H1 (cell line): ENCODE results near the gene TTLL5. TPM values are rescaled to one million over a fixed set of nuclear protein-coding genes. Genes with fewer than 3 reads are reported as not detected.

Source experiments
- polyA plus RNA-seq, 7 experiments: library from polyadenylated mRNA; depleted of rRNA in 3 of 7; stranded (reverse) in 5 of 7; unstranded in 2 of 7; fragments of >200 nt in 5 of 7; fragments of 200-250 nt in 2 of 7; gene quantifications; 1 replicate in 5 of 7; 2 replicates in 1 of 7; 4 replicates in 1 of 7; pipeline versions ENCODE4 v1.2.1 to v1.2.3, GENCODE V29; 2011 to 2013; ENCODE audit warnings: missing spikeins in 2 of 7, mixed read lengths in 2 of 7
- total RNA-seq: library from RNA; stranded (reverse); fragmentation: NEBNext Ultra II Directional; extraction: Animal tissue kit (Norgen Biotek cat#: 25700); gene quantifications from 2 replicates; pipeline ENCODE4 v1.2.1, GENCODE V29; 2021
- TF ChIP-seq, protein P1 (sequence below): fragments of 300-600 bp; sonication (generic); IDR thresholded peaks from 2 replicates; pipeline ENCODE4 v1.7.1; 2012; ENCODE audit warnings: low read length, moderate library complexity, mild to moderate bottlenecking, inconsistent platforms; ENCODE audit not compliant: insufficient replicate concordance
- TF ChIP-seq, protein P2 (sequence below): IDR thresholded peaks from 2 replicates; pipeline ENCODE4 v1.6.1; 2012; ENCODE audit warnings: inconsistent platforms

TTLL5 gene
- total and polyA plus RNA-seq, 2 of the 8 experiments (the other 6 are each of a cell fraction or from before 2014, with no cell fraction given) = 16.1 to 45.9 TPM

DNA sequence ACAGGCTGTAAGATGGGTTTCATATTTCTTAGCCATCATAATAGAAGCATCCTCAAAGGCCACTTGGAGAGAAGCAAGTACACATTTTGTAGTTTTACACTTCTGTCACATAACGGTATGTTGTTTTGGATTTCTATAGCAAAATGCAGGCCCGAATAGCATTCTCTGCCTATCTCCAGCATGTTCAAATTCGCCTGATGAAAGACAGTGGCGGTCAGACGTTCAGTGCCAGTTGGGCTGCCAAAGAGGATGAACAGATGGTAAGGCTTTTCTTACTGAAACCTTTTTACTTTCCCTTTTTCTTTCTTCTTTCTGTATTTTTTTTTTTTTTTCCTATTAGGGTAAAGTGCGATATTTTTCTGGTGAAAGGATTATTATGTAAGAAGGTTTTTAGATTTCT, 110.5 kb downstream of the TTLL5 start (continued):
- TF ChIP-seq, protein P1, sequence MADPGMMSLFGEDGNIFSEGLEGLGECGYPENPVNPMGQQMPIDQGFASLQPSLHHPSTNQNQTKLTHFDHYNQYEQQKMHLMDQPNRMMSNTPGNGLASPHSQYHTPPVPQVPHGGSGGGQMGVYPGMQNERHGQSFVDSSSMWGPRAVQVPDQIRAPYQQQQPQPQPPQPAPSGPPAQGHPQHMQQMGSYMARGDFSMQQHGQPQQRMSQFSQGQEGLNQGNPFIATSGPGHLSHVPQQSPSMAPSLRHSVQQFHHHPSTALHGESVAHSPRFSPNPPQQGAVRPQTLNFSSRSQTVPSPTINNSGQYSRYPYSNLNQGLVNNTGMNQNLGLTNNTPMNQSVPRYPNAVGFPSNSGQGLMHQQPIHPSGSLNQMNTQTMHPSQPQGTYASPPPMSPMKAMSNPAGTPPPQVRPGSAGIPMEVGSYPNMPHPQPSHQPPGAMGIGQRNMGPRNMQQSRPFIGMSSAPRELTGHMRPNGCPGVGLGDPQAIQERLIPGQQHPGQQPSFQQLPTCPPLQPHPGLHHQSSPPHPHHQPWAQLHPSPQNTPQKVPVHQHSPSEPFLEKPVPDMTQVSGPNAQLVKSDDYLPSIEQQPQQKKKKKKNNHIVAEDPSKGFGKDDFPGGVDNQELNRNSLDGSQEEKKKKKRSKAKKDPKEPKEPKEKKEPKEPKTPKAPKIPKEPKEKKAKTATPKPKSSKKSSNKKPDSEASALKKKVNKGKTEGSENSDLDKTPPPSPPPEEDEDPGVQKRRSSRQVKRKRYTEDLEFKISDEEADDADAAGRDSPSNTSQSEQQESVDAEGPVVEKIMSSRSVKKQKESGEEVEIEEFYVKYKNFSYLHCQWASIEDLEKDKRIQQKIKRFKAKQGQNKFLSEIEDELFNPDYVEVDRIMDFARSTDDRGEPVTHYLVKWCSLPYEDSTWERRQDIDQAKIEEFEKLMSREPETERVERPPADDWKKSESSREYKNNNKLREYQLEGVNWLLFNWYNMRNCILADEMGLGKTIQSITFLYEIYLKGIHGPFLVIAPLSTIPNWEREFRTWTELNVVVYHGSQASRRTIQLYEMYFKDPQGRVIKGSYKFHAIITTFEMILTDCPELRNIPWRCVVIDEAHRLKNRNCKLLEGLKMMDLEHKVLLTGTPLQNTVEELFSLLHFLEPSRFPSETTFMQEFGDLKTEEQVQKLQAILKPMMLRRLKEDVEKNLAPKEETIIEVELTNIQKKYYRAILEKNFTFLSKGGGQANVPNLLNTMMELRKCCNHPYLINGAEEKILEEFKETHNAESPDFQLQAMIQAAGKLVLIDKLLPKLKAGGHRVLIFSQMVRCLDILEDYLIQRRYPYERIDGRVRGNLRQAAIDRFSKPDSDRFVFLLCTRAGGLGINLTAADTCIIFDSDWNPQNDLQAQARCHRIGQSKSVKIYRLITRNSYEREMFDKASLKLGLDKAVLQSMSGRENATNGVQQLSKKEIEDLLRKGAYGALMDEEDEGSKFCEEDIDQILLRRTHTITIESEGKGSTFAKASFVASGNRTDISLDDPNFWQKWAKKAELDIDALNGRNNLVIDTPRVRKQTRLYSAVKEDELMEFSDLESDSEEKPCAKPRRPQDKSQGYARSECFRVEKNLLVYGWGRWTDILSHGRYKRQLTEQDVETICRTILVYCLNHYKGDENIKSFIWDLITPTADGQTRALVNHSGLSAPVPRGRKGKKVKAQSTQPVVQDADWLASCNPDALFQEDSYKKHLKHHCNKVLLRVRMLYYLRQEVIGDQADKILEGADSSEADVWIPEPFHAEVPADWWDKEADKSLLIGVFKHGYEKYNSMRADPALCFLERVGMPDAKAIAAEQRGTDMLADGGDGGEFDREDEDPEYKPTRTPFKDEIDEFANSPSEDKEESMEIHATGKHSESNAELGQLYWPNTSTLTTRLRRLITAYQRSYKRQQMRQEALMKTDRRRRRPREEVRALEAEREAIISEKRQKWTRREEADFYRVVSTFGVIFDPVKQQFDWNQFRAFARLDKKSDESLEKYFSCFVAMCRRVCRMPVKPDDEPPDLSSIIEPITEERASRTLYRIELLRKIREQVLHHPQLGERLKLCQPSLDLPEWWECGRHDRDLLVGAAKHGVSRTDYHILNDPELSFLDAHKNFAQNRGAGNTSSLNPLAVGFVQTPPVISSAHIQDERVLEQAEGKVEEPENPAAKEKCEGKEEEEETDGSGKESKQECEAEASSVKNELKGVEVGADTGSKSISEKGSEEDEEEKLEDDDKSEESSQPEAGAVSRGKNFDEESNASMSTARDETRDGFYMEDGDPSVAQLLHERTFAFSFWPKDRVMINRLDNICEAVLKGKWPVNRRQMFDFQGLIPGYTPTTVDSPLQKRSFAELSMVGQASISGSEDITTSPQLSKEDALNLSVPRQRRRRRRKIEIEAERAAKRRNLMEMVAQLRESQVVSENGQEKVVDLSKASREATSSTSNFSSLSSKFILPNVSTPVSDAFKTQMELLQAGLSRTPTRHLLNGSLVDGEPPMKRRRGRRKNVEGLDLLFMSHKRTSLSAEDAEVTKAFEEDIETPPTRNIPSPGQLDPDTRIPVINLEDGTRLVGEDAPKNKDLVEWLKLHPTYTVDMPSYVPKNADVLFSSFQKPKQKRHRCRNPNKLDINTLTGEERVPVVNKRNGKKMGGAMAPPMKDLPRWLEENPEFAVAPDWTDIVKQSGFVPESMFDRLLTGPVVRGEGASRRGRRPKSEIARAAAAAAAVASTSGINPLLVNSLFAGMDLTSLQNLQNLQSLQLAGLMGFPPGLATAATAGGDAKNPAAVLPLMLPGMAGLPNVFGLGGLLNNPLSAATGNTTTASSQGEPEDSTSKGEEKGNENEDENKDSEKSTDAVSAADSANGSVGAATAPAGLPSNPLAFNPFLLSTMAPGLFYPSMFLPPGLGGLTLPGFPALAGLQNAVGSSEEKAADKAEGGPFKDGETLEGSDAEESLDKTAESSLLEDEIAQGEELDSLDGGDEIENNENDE = no peak
- TF ChIP-seq, protein P2, sequence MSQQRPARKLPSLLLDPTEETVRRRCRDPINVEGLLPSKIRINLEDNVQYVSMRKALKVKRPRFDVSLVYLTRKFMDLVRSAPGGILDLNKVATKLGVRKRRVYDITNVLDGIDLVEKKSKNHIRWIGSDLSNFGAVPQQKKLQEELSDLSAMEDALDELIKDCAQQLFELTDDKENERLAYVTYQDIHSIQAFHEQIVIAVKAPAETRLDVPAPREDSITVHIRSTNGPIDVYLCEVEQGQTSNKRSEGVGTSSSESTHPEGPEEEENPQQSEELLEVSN = no peak
